Epithelial cell of esophagus (primary cell): Measurements from ENCODE around the gene NSMCE1.
"Not testable (repeated sequence)": the region's sequence is repeated elsewhere in the genome, so short reads cannot be mapped to it uniquely, and the experiment has no call there.

ENCODE experiments used
- DNase-seq: peaks from one replicate; pipeline ENCODE4 v3.0.0; 2010; ENCODE audit warnings: low read depth
- H3K4me3 ChIP-seq: 2 replicates; pipeline ENCODE4 v1.5.1; 2011; ENCODE audit warnings: mild to moderate bottlenecking, low read length, control low read depth
- CTCF ChIP-seq: IDR thresholded peaks from 2 replicates; pipeline ENCODE4 v1.5.1; 2011; ENCODE audit warnings: low read depth, mild to moderate bottlenecking, low read length, control low read depth, inconsistent platforms; ENCODE audit not compliant: insufficient read depth; ENCODE audit errors: missing control alignments

Gene NSMCE1

GRCh38 chr16:27205423-27206065 lies 63.0 kb downstream of the NSMCE1 start:
- no peak for DNase-seq
- TF ChIP-seq CTCF: no peak
- no peak overlapping the region for H3K4me3 ChIP-seq

DNA sequence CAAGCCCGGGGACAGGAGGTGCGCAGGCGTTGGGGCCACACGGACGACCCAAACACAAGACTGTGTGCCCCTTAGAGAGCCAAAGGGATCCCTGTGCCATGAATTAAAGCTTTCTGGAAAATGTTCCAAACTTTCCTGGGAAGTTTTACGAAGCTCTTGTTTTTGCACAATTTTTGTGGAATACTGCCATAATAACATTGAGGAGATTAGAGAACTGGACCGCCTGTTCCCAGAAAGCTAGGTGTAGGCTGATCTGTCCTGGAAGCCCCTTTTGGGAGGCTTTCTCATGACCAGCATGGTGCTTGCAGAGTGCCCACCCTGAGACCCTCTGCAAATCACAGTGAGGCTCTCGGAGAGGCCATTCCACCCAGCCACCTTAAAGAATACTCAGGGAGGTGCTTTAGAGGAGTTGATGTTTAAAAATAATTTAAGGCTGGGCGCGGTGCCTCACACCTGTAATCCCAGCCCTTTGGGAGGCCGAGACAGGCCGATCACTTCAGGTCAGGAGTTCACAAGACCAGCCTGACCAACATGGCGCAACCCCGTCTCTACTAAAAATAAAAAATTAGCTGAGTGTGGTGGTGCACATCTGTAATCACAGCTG lies 64.2 kb downstream of the NSMCE1 start:
- TF ChIP-seq CTCF: no peak

DNA sequence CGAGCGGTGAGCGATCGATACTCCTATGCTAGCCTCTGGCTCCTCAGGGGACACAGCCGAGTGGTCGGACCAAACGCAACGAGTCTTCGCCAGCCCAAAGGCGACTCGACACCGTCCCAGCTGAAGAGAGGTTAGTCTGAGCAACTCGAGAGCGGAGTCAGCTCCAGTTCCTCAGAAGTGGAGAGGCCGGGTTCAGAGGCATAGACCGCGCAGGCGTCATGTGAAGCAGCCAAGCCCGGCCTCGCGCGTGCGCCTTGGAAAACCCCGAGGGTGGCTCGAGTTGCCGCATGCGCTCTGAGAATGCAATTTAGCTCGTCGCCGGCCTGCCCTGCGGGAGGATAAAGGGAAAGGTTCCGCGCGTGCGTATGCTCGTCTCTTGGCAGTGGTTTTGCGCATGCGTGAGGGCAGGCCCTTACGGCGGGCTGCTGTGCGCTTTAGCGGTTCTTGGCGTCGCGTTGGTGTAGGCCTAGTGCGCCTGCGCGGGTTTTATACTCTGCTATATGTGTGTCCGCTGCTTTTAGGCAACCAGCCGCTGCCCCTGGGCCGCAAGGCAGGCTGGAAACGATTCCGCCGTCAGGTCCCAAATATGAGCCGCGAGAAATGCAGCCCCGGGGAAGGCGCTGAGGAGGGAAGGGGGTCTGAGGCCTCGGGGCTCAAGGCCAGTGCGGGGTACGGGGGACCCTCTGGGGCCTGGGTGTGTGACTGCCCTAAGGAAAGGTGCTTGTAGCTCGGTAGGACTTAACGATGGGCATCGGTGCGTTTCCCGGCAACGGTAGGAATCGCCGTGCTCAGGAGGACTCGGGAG lies 64.9 kb downstream of the NSMCE1 start, which contains the start of gene KDM8:
Gene KDM8 (plus strand): TSS at position 20 of the 805 bp plus-strand sequence. CDS start 6,598 bp downstream, outside the sequence.
- no peak for TF ChIP-seq CTCF
- H3K4me3 ChIP-seq: peak within 1 kb of the TSS; percentile 91
- DNase-seq: peak; percentile 99

More for the DNA sequence above, 64.2 kb downstream of the NSMCE1 start:
- peak overlapping the region; percentile 91 for H3K4me3 ChIP-seq
- DNase-seq: no peak

- peak overlapping the region; percentile 91 for H3K4me3 ChIP-seq
- DNase-seq: peak; percentile 92
- no peak for TF ChIP-seq CTCF
These were observed 65.6 kb downstream of the NSMCE1 start for GRCh38 chr16:27202923-27203506.

- not testable (repeated sequence) for H3K4me3 ChIP-seq, DNase-seq
These were observed 67.7 kb downstream of the NSMCE1 start for GRCh38 chr16:27200914-27201313.

- no peak for TF ChIP-seq CTCF
- no peak overlapping the region for H3K4me3 ChIP-seq
- no peak for DNase-seq
These were observed 68.8 kb downstream of the NSMCE1 start for GRCh38 chr16:27199736-27200135.

GRCh38 chr16:27199235-27199586 lies 69.4 kb downstream of the NSMCE1 start:
- TF ChIP-seq CTCF: no peak
- DNase-seq: no peak

More at GRCh38 chr16:27199235-27199586, 69.4 kb downstream of the NSMCE1 start:
- no peak overlapping the region for H3K4me3 ChIP-seq
